Measurements from ENCODE around the gene IQGAP2.
"Not testable (repeated sequence)": the region's sequence is repeated elsewhere in the genome, so short reads cannot be mapped to it uniquely, and the experiment has no call there.

IQGAP2 gene

DNA sequence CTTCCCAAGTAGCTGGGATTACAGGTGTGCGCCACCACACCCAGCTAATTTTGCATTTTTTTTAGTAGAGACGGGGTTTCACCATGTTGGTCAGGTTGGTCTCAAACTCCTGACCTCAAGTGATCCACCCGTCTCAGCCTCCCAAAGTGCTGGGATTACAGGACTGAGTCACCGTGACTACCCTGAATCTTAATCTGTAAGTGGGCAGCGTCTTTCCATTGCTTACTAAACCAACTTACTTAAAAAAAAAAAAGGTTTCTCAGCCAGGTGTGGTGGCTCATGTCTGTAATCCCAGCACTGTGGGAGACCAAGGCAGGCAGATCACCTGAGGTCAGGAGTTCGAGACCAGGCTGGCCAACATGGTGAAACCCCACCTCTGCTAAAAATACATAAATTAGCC lies 25.5 kb downstream of the IQGAP2 start:
- H4K8ac ChIP-seq (ENCODE audit: low read depth, low read length); H2BK5ac ChIP-seq (ENCODE audit: low read length); H2BK120ac ChIP-seq (ENCODE audit: low read depth, low read length); H3K4me3 ChIP-seq (ENCODE audit: low read length in 2 of 2); H2BK12ac ChIP-seq (ENCODE audit: low read length); H3K9ac ChIP-seq (ENCODE audit: low read depth, low read length, poor library complexity); H3K4ac ChIP-seq (ENCODE audit: low read length); H3K36me3 ChIP-seq (replicated peaks in 1 of 2; ENCODE audit: control insufficient read depth in 2 of 2, insufficient read depth in 2 of 2, low read length in 2 of 2); H3K79me1 ChIP-seq (ENCODE audit: low read depth, low read length); H2AFZ ChIP-seq (ENCODE audit: low read length); H3K14ac ChIP-seq (ENCODE audit: low read length); H3K23ac ChIP-seq (ENCODE audit: low read depth, low read length, poor library complexity); H3K27ac ChIP-seq (replicated peaks; ENCODE audit: low read length); H3K18ac ChIP-seq (ENCODE audit: low read length); DNase-seq (ENCODE audit: low spot score); H3K9me3 ChIP-seq (replicated peaks in 1 of 2; ENCODE audit: control insufficient read depth in 2 of 2, insufficient read depth in 1 of 2, low read depth in 1 of 2, low read length in 2 of 2); H3K27me3 ChIP-seq (ENCODE audit: control insufficient read depth in 3 of 3, insufficient read depth in 3 of 3, low read depth in 1 of 3, low read length in 3 of 3); H3K4me2 ChIP-seq (ENCODE audit: insufficient read depth, low read length, poor library complexity, severe bottlenecking); H2BK15ac ChIP-seq (ENCODE audit: low read length); H2AK5ac ChIP-seq (ENCODE audit: low read depth, low read length); H4K91ac ChIP-seq (ENCODE audit: low read depth, low read length, poor library complexity): not testable (repeated sequence)
- H3K4me1 ChIP-seq (ENCODE audit: control insufficient read depth in 2 of 2, insufficient read depth in 1 of 2, low read depth in 1 of 2, low read length in 2 of 2), result peaks cover 25 to 33% of the 10 kb centered on the region in 2 donors
- no CpG with 5 or more reads among the region's 6 CpGs for WGBS, 2 donors (ENCODE audit: extremely low coverage in 2 of 2, insufficient read length in 2 of 2, insufficient replicate concordance in 1 of 2)

DNA sequence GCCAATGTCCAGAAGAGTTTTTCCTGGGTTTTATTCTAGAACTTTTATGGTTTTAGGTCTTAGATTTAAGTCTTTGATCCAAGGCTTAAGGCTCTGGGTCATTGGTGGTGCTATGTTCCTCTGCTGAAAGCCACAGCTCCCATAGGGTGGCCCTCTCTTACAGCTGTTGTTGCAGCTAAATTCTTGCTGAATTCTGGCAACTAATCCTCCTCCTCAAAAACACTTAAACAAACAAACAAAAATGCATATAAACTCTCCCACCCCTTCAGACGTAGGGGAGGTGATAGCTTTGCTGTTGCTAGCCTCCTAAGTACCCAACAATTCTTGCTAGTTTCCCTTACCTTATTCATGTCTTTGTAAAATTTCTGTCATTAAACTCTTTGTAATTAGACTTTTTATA lies 30.2 kb downstream of the IQGAP2 start:
- H2BK120ac ChIP-seq (ENCODE audit: low read depth, low read length), result no peak overlapping the region
- H4K91ac ChIP-seq (ENCODE audit: low read depth, low read length, poor library complexity), result no peak overlapping the region

DNA sequence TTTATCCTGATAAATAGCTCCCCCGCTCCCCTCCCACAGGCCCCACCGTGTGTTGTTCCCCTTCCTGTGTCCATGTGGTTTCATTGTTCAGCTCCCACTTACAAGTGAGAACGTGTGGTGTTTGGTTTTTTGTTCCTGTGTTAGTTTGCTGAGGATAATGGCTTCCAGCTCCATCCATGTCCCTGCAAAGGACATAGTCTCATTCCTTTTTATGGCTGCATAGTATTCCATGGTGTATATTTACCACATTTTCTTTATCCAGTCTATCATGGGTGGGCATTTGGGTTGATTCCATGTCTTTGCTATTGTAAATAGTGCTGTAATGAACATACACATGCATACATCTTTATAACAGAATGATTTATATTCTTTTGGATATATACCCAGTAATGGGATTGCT lies 34.4 kb downstream of the IQGAP2 start:
- H2BK12ac ChIP-seq (ENCODE audit: low read length); H3K18ac ChIP-seq (ENCODE audit: low read length); H2AK5ac ChIP-seq (ENCODE audit: low read depth, low read length); H2BK15ac ChIP-seq (ENCODE audit: low read length); H4K91ac ChIP-seq (ENCODE audit: low read depth, low read length, poor library complexity); H2AFZ ChIP-seq (ENCODE audit: low read length); H3K23ac ChIP-seq (ENCODE audit: low read depth, low read length, poor library complexity); H3K4ac ChIP-seq (ENCODE audit: low read length); H3K36me3 ChIP-seq (replicated peaks in 1 of 2; ENCODE audit: control insufficient read depth in 2 of 2, insufficient read depth in 2 of 2, low read length in 2 of 2); H3K4me3 ChIP-seq (ENCODE audit: low read length in 2 of 2); H2BK120ac ChIP-seq (ENCODE audit: low read depth, low read length); H4K8ac ChIP-seq (ENCODE audit: low read depth, low read length); H3K9ac ChIP-seq (ENCODE audit: low read depth, low read length, poor library complexity); H3K27ac ChIP-seq (replicated peaks; ENCODE audit: low read length); H3K4me1 ChIP-seq (ENCODE audit: control insufficient read depth in 2 of 2, insufficient read depth in 1 of 2, low read depth in 1 of 2, low read length in 2 of 2); DNase-seq (ENCODE audit: low spot score); H3K27me3 ChIP-seq (ENCODE audit: control insufficient read depth in 3 of 3, insufficient read depth in 3 of 3, low read depth in 1 of 3, low read length in 3 of 3); H3K79me1 ChIP-seq (ENCODE audit: low read depth, low read length); H3K14ac ChIP-seq (ENCODE audit: low read length); H2BK5ac ChIP-seq (ENCODE audit: low read length); H3K4me2 ChIP-seq (ENCODE audit: insufficient read depth, low read length, poor library complexity, severe bottlenecking): not testable (repeated sequence)
- peaks cover 2 to 17% of the 10 kb centered on the region in 2 donors for H3K9me3 ChIP-seq (replicated peaks in 1 of 2; ENCODE audit: control insufficient read depth in 2 of 2, insufficient read depth in 1 of 2, low read depth in 1 of 2, low read length in 2 of 2)
- no CpG with 5 or more reads among the region's 3 CpGs for WGBS, 2 donors (ENCODE audit: extremely low coverage in 2 of 2, insufficient read length in 2 of 2, insufficient replicate concordance in 1 of 2)

More for the DNA sequence above, 30.2 kb downstream of the IQGAP2 start:
- H3K4ac ChIP-seq (ENCODE audit: low read length), result no peak overlapping the region
- no peak overlapping the region for H2BK5ac ChIP-seq (ENCODE audit: low read length)
- H3K9me3 ChIP-seq (replicated peaks in 1 of 2; ENCODE audit: control insufficient read depth in 2 of 2, insufficient read depth in 1 of 2, low read depth in 1 of 2, low read length in 2 of 2), result peaks cover 0 to 3% of the 10 kb centered on the region in 2 donors
- no peak overlapping the region for H2BK15ac ChIP-seq (ENCODE audit: low read length)
- H2AK5ac ChIP-seq (ENCODE audit: low read depth, low read length), result no peak overlapping the region
- no peak overlapping the region for H2AFZ ChIP-seq (ENCODE audit: low read length)
- no peaks in the 10 kb centered on the region for H3K79me1 ChIP-seq (ENCODE audit: low read depth, low read length)
- WGBS, 2 donors (ENCODE audit: extremely low coverage in 2 of 2, insufficient read length in 2 of 2, insufficient replicate concordance in 1 of 2), result no CpG with 5 or more reads among the region's 1 CpG
- H3K18ac ChIP-seq (ENCODE audit: low read length), result no peak overlapping the region
- no peak overlapping the region for H2BK12ac ChIP-seq (ENCODE audit: low read length)
- no peak overlapping the region for H3K9ac ChIP-seq (ENCODE audit: low read depth, low read length, poor library complexity)
- no peak overlapping the region for H3K4me3 ChIP-seq (ENCODE audit: low read length in 2 of 2)
- H3K14ac ChIP-seq (ENCODE audit: low read length), result no peak overlapping the region
- H3K27ac ChIP-seq (replicated peaks; ENCODE audit: low read length), result no peak overlapping the region
- H3K4me2 ChIP-seq (ENCODE audit: insufficient read depth, low read length, poor library complexity, severe bottlenecking), result no peak overlapping the region
- no peak for DNase-seq (ENCODE audit: low spot score)
- no peak overlapping the region for H3K23ac ChIP-seq (ENCODE audit: low read depth, low read length, poor library complexity)
- no peaks in the 10 kb centered on the region for H3K27me3 ChIP-seq (ENCODE audit: control insufficient read depth in 3 of 3, insufficient read depth in 3 of 3, low read depth in 1 of 3, low read length in 3 of 3)
- H3K36me3 ChIP-seq (replicated peaks in 1 of 2; ENCODE audit: control insufficient read depth in 2 of 2, insufficient read depth in 2 of 2, low read length in 2 of 2), result no peaks in the 10 kb centered on the region
- no peak overlapping the region for H4K8ac ChIP-seq (ENCODE audit: low read depth, low read length)
- H3K4me1 ChIP-seq (ENCODE audit: control insufficient read depth in 2 of 2, insufficient read depth in 1 of 2, low read depth in 1 of 2, low read length in 2 of 2), result no peaks in the 10 kb centered on the region

DNA sequence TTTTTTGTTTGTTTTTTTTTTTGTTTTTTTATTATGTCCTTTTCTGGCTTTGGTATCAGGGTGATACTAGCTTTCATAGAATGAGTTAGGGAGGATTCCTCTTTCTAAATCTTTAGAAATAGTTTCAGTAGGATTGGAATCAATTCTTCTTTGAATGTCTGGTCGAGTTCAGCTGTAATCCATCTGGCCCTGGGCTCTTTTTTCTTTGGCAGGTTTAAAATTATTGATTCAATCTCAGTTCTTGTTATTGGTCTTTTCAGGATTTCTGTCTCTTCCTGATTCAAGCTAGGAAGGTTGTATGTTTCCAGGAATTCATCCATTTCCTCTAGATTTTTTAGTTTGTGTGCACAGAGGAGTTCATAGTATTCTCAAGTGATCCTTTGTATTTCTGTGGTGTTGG lies 34.9 kb downstream of the IQGAP2 start:
- no peak overlapping the region for H2BK120ac ChIP-seq (ENCODE audit: low read depth, low read length)
- no peak overlapping the region for H4K8ac ChIP-seq (ENCODE audit: low read depth, low read length)
- no peaks in the 10 kb centered on the region for H3K4me1 ChIP-seq (ENCODE audit: control insufficient read depth in 2 of 2, insufficient read depth in 1 of 2, low read depth in 1 of 2, low read length in 2 of 2)
- H3K9me3 ChIP-seq (replicated peaks in 1 of 2; ENCODE audit: control insufficient read depth in 2 of 2, insufficient read depth in 1 of 2, low read depth in 1 of 2, low read length in 2 of 2), result peaks cover 2 to 17% of the 10 kb centered on the region in 2 donors
- no peak overlapping the region for H2BK15ac ChIP-seq (ENCODE audit: low read length)
- no peak overlapping the region for H2BK5ac ChIP-seq (ENCODE audit: low read length)
- no peak overlapping the region for H3K27ac ChIP-seq (replicated peaks; ENCODE audit: low read length)
- peaks cover 2% of the 10 kb centered on the region for H3K79me1 ChIP-seq (ENCODE audit: low read depth, low read length)
- no peaks in the 10 kb centered on the region for H3K36me3 ChIP-seq (replicated peaks in 1 of 2; ENCODE audit: control insufficient read depth in 2 of 2, insufficient read depth in 2 of 2, low read length in 2 of 2)
- H3K4ac ChIP-seq (ENCODE audit: low read length), result no peak overlapping the region
- H3K27me3 ChIP-seq (ENCODE audit: control insufficient read depth in 3 of 3, insufficient read depth in 3 of 3, low read depth in 1 of 3, low read length in 3 of 3), result no peaks in the 10 kb centered on the region
- no CpG with 5 or more reads among the region's 1 CpG for WGBS, 2 donors (ENCODE audit: extremely low coverage in 2 of 2, insufficient read length in 2 of 2, insufficient replicate concordance in 1 of 2)
- DNase-seq (ENCODE audit: low spot score), result no peak
- H3K4me2 ChIP-seq (ENCODE audit: insufficient read depth, low read length, poor library complexity, severe bottlenecking), result no peak overlapping the region
- no peak overlapping the region for H2AK5ac ChIP-seq (ENCODE audit: low read depth, low read length)
- no peak overlapping the region for H2BK12ac ChIP-seq (ENCODE audit: low read length)
- no peak overlapping the region for H4K91ac ChIP-seq (ENCODE audit: low read depth, low read length, poor library complexity)
- no peak overlapping the region for H2AFZ ChIP-seq (ENCODE audit: low read length)
- H3K18ac ChIP-seq (ENCODE audit: low read length), result no peak overlapping the region
- H3K14ac ChIP-seq (ENCODE audit: low read length), result no peak overlapping the region
- no peak overlapping the region for H3K4me3 ChIP-seq (ENCODE audit: low read length in 2 of 2)
- no peak overlapping the region for H3K9ac ChIP-seq (ENCODE audit: low read depth, low read length, poor library complexity)
- H3K23ac ChIP-seq (ENCODE audit: low read depth, low read length, poor library complexity), result no peak overlapping the region

All from neuronal stem cell (in vitro differentiated cells).